Left renal pelvis (tissue), 4 donors: ENCODE data around the gene STXBP6. TPM values are rescaled to one million over a fixed set of nuclear protein-coding genes. Genes with fewer than 3 reads are reported as not detected.
A peak's percentile ranks its signal among the peaks of the same experiment; 100 is the strongest.
"Not testable (repeated sequence)": the region's sequence is repeated elsewhere in the genome, so short reads cannot be mapped to it uniquely, and the experiment has no call there.

Source experiments
- DNase-seq, 4 donors: peaks; one replicate each; pipeline ENCODE4 v3.0.0-alpha.2; 2013; ENCODE audit warnings: low read depth in 4 of 4, low spot score in 3 of 4
- polyA plus RNA-seq, 4 donors: library from polyadenylated mRNA; unstranded; fragments of 120-200 nt; gene quantifications; one replicate each; pipeline ENCODE4 v1.2.1, GENCODE V29; 2013; ENCODE audit not compliant: insufficient read length in 4 of 4

The STXBP6 gene
- polyA plus RNA-seq, 4 donors: 9.0 to 11.0 (median 10.0) TPM

GRCh38 chr14:24775950-24776349, 274.0 kb downstream of the STXBP6 start:
- no peak for DNase-seq

GRCh38 chr14:24774187-24774915, 275.6 kb downstream of the STXBP6 start:
- peak in 1 of 4 donors; percentile 8 for DNase-seq

- DNase-seq: not testable (repeated sequence)
Measured at GRCh38 chr14:24773564-24773963, 276.4 kb downstream of the STXBP6 start.

GRCh38 chr14:24766434-24766833, 283.5 kb downstream of the STXBP6 start:
- no peak for DNase-seq

GRCh38 chr14:24761141-24761540, 288.8 kb downstream of the STXBP6 start:
- no peak for DNase-seq
